ENCODE results near the gene EIF2B2. TPM values are rescaled to one million over a fixed set of nuclear protein-coding genes. Genes with fewer than 3 reads are reported as not detected.

The EIF2B2 gene
- polyA plus RNA-seq, 1 of the 3 experiments (the other 2 are of a cell fraction) = 125 TPM

DNA sequence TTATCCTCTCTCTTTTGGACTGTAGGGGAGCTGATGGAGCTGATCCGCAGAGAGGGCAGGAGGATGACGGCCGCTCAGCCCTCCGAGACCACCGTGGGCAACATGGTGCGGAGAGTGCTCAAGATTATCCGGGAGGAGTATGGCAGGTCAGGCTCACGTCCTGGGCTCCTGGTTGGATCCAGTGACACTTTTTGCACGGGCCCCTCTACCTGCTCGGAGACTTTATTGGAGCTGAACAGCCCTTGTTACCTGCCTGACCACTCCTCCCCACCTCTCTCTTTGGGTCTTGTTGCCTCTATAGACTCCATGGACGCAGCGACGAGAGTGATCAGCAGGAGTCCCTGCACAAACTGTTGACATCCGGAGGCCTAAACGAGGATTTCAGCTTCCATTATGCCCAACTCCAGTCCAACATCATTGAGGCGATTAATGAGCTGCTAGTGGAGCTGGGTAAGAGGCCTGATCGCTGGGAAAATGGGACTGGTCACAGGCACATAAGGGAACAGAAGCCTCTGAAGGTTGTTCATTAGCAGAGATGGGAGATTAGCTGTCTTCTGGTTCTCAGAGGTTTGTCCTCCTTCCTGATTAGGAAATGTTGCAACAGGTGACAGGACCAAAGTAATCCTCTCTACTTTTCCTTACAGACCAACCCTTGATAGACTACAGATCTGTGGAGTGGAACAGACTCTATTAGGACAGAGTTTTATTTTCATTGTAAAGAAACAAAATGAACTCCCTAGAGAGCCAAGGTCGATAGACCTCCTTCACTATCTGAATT is 718 bp downstream of the EIF2B2 start:
- H3K4me1 ChIP-seq (ENCODE audit: control insufficient read depth in 1 of 2, insufficient read depth in 2 of 2, low read depth in 1 of 2, low read length in 1 of 2) = peaks cover 7 to 18% of the 10 kb centered on the region in 2 experiments; a peak in 3 of 4 replicates
- H3F3A ChIP-seq (replicated peaks; ENCODE audit: insufficient read depth) = peaks cover 11% of the 10 kb centered on the region
- no peaks in the 10 kb centered on the region for H3K9me3 ChIP-seq
- H3K4me2 ChIP-seq = peak overlapping the region; percentile 93
- no peak for DNase-seq
- H3K27ac ChIP-seq (ENCODE audit: low read depth in 2 of 2, low read length in 1 of 2) = peak overlapping the region; percentile 59 to 87; a peak in 3 of 4 replicates
- CTCF ChIA-PET = interaction anchor here (0.6 to 5.6 kb wide), 13 partner anchors 10 to 501 kb away, joined by 3 to 44 read pairs (median 5); no protein-coding TSS in a partner anchor
- TF ChIP-seq, protein P1, sequence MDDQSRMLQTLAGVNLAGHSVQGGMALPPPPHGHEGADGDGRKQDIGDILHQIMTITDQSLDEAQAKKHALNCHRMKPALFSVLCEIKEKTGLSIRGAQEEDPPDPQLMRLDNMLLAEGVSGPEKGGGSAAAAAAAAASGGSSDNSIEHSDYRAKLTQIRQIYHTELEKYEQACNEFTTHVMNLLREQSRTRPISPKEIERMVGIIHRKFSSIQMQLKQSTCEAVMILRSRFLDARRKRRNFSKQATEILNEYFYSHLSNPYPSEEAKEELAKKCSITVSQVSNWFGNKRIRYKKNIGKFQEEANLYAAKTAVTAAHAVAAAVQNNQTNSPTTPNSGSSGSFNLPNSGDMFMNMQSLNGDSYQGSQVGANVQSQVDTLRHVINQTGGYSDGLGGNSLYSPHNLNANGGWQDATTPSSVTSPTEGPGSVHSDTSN (IDR thresholded peaks at IDR 0.05) = no peak
- TF ChIP-seq, protein P2, sequence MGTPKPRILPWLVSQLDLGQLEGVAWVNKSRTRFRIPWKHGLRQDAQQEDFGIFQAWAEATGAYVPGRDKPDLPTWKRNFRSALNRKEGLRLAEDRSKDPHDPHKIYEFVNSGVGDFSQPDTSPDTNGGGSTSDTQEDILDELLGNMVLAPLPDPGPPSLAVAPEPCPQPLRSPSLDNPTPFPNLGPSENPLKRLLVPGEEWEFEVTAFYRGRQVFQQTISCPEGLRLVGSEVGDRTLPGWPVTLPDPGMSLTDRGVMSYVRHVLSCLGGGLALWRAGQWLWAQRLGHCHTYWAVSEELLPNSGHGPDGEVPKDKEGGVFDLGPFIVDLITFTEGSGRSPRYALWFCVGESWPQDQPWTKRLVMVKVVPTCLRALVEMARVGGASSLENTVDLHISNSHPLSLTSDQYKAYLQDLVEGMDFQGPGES (IDR thresholded peaks at IDR 0.05; ENCODE audit: low read depth, low read length) = no peak
- TF ChIP-seq, protein P3, sequence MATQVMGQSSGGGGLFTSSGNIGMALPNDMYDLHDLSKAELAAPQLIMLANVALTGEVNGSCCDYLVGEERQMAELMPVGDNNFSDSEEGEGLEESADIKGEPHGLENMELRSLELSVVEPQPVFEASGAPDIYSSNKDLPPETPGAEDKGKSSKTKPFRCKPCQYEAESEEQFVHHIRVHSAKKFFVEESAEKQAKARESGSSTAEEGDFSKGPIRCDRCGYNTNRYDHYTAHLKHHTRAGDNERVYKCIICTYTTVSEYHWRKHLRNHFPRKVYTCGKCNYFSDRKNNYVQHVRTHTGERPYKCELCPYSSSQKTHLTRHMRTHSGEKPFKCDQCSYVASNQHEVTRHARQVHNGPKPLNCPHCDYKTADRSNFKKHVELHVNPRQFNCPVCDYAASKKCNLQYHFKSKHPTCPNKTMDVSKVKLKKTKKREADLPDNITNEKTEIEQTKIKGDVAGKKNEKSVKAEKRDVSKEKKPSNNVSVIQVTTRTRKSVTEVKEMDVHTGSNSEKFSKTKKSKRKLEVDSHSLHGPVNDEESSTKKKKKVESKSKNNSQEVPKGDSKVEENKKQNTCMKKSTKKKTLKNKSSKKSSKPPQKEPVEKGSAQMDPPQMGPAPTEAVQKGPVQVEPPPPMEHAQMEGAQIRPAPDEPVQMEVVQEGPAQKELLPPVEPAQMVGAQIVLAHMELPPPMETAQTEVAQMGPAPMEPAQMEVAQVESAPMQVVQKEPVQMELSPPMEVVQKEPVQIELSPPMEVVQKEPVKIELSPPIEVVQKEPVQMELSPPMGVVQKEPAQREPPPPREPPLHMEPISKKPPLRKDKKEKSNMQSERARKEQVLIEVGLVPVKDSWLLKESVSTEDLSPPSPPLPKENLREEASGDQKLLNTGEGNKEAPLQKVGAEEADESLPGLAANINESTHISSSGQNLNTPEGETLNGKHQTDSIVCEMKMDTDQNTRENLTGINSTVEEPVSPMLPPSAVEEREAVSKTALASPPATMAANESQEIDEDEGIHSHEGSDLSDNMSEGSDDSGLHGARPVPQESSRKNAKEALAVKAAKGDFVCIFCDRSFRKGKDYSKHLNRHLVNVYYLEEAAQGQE (IDR thresholded peaks at IDR 0.05; ENCODE audit: low read depth, low read length) = no peak
- TF ChIP-seq, protein P4, sequence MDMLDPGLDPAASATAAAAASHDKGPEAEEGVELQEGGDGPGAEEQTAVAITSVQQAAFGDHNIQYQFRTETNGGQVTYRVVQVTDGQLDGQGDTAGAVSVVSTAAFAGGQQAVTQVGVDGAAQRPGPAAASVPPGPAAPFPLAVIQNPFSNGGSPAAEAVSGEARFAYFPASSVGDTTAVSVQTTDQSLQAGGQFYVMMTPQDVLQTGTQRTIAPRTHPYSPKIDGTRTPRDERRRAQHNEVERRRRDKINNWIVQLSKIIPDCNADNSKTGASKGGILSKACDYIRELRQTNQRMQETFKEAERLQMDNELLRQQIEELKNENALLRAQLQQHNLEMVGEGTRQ (IDR thresholded peaks at IDR 0.05; ENCODE audit: borderline replicate concordance, low read depth, low read length) = no peak
- no peak for TF ChIP-seq USF1 (IDR thresholded peaks at IDR 0.05; ENCODE audit: borderline replicate concordance, low read depth)
- no peak for TF ChIP-seq RFX5 (IDR thresholded peaks at IDR 0.05; ENCODE audit: low read length)
- TF ChIP-seq JUND (IDR thresholded peaks at IDR 0.05) = no peak
- no peak for TF ChIP-seq MEF2A (IDR thresholded peaks at IDR 0.05; ENCODE audit: borderline replicate concordance, low read depth)
- no peak for TF ChIP-seq EZH2phosphoT487 (IDR thresholded peaks at IDR 0.05; ENCODE audit: borderline replicate concordance, low read depth)
- no peak for TF ChIP-seq GABPA (IDR thresholded peaks at IDR 0.05; ENCODE audit: low read depth)
- H4K20me1 ChIP-seq (ENCODE audit: insufficient read depth) = no peaks in the 10 kb centered on the region
- no peaks in the 10 kb centered on the region for H3K9me2 ChIP-seq
- H3K9ac ChIP-seq = peak overlapping the region; percentile 77
- H3K79me2 ChIP-seq (ENCODE audit: insufficient read depth) = peaks cover 34% of the 10 kb centered on the region
- POLR2A ChIA-PET = interaction anchor here (0.6 to 1.2 kb wide), 4 partner anchors 11 to 68 kb away, joined by 3 to 5 read pairs (median 4); partner anchors contain the start of gene PGF
- 2% methylated on average over 15 of the region's 18 CpGs for WGBS (ENCODE audit: low lambda C conversion rate)
- H3K4me3 ChIP-seq (ENCODE audit: low read depth in 2 of 2, low read length in 1 of 2) = peak overlapping the region; percentile 86 to 96
- peak overlapping the region; percentile 70; the same call in 1 of the 2 replicates for H2AFZ ChIP-seq (ENCODE audit: low read depth)
- H3K36me3 ChIP-seq (replicated peaks in 1 of 2; ENCODE audit: control insufficient read depth in 1 of 2, insufficient read depth in 2 of 2, low read length in 1 of 2) = peaks cover 36 to 38% of the 10 kb centered on the region in 2 experiments
- no peaks in the 10 kb centered on the region for H3K27me3 ChIP-seq (ENCODE audit: insufficient read depth)

Data from SK-N-SH (cell line).